NB4 (cell line): ENCODE data around the gene TNRC6A.

Experiments
- CTCF ChIP-seq: IDR thresholded peaks from one replicate; pipeline ENCODE4 v1.5.1; 2012; ENCODE audit warnings: low read depth, low read length
- MAX ChIP-seq: IDR thresholded peaks from 2 replicates; pipeline ENCODE4 v1.6.1; 2011; ENCODE audit warnings: low read depth, low read length
- MYC ChIP-seq: IDR thresholded peaks from 2 replicates; pipeline ENCODE4 v1.6.1; 2011; ENCODE audit warnings: low read depth, low read length
- POLR2A ChIP-seq: IDR thresholded peaks from 2 replicates; pipeline ENCODE4 v1.6.1; 2011; ENCODE audit warnings: mild to moderate bottlenecking; ENCODE audit not compliant: insufficient read length; ENCODE audit errors: extremely low read depth

- TF ChIP-seq CTCF (no peak), POLR2A (no peak), MAX (no peak), MYC (no peak)
Observed at GRCh38 chr16:24826096-24826690, 96.7 kb downstream of the TNRC6A start.
